ENCODE data around the gene C1orf167.

C1orf167 gene

DNA sequence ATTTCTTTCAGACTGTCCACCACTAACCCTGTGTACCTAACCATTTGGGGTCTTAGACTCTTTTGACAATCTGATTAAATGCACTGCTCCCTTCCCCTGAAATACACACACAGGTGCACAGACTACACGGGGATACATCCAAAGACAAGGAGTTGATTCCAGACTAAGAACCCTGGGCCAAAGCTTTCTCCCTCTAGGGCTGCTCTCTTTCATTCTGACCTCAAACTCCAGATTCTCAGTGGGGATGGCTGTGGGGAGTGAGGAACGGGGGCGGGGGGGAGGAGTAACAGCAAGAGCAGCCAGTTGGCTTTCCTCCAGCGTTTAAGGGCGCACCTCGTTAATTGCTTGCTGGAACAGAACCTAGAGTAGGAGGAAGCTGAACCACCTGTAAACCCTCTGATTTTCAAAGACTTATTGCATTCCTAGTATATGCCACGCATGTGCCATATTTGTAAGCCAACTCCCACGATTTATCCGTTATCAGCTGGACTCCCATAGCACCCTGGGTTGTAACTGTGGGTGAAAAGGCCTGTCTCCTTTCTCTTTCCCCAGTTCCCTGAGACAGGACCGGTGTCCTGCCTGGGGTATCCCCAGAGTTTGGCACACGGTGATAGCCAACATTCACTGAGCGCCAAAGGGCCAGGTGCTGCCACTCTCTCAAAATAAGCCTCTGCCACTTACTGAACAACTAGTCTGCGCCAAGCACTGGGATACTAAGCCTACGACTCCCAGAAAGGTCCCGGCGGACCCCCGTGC is 42.9 kb downstream of the C1orf167 start:
- Histone ChIP-seq H3K4me2 (ENCODE audit: low read length) (peak overlapping the region; percentile 100), H3K36me3 (ENCODE audit: control insufficient read depth, low read length) (peaks cover 77% of the 10 kb centered on the region), H3K4me3 (ENCODE audit: low read length) (peak overlapping the region; percentile 97), H3K9me2 (replicated peaks; ENCODE audit: control insufficient read depth, low read length) (no peaks in the 10 kb centered on the region), H3K9me3 (ENCODE audit: control insufficient read depth, insufficient read depth, low read length) (no peaks in the 10 kb centered on the region), H3K27ac (ENCODE audit: low read depth, low read length) (peak overlapping the region; percentile 82), H4K20me1 (ENCODE audit: control insufficient read depth, insufficient read depth, low read depth, low read length) (peaks cover 13% of the 10 kb centered on the region; the same call in 1 of the 2 replicates), H3K4me1 (ENCODE audit: control insufficient read depth, low read length) (peaks cover 65% of the 10 kb centered on the region), H3K27me3 (ENCODE audit: control insufficient read depth, low read length) (no peaks in the 10 kb centered on the region), H3F3A (ENCODE audit: control insufficient read depth, insufficient read depth) (peaks cover 5% of the 10 kb centered on the region), H3K79me2 (ENCODE audit: control insufficient read depth, low read length) (peaks cover 74% of the 10 kb centered on the region)
- no peak for TF ChIP-seq EZH2phosphoT487 (IDR thresholded peaks at IDR 0.05; ENCODE audit: borderline replicate concordance, low read length)
- TF ChIP-seq, protein P1, sequence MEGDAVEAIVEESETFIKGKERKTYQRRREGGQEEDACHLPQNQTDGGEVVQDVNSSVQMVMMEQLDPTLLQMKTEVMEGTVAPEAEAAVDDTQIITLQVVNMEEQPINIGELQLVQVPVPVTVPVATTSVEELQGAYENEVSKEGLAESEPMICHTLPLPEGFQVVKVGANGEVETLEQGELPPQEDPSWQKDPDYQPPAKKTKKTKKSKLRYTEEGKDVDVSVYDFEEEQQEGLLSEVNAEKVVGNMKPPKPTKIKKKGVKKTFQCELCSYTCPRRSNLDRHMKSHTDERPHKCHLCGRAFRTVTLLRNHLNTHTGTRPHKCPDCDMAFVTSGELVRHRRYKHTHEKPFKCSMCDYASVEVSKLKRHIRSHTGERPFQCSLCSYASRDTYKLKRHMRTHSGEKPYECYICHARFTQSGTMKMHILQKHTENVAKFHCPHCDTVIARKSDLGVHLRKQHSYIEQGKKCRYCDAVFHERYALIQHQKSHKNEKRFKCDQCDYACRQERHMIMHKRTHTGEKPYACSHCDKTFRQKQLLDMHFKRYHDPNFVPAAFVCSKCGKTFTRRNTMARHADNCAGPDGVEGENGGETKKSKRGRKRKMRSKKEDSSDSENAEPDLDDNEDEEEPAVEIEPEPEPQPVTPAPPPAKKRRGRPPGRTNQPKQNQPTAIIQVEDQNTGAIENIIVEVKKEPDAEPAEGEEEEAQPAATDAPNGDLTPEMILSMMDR (IDR thresholded peaks at IDR 0.05; ENCODE audit: low read depth, low read length, poor library complexity, severe bottlenecking) = no peak

DNA sequence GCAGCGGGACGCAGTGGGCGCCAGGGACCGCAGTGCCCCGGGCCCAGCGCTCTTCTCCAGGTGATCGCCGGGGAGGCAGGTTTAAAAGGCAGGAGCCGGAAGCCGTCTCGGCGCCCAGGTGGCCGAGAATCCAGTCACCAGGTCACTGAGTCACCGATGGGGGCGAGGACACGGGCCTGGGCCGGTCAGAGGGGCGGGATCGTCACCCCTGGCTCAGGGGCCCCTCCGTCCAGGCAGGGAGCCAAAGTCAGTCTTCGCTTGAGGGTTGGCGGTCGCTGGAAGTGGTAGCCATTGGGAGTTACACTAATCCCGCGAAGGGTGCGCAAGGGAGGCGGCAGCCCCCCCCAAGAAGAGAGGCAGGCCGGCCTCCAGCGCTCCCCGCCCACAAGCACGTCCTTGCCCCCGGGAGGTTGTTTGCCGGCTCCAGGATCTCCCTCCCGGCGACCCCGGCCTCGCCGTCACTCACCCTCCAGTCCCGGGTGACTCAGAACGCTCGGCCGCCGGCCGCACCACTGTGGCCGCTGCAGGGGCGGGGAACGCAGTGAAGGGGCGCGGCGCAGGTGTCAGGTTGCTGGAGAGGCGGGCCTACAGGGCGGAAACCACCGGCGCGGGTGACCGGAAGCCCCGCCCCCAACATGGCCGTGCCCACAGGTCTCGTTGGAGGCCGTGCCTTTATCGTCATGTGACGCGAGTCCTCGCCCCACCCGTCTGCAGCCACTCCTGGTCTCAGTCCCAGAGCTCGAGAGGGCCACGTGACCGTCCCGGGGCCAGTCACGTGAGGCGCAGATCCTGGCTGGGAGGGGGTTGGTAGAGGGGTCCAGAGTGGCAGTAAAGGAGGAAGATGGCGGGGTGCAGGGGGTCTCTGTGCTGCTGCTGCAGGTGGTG is 43.7 kb downstream of the C1orf167 start, which contains the start of the genes CLCN6 and MTHFR:
Gene CLCN6 (plus strand): TSS at position 770 of the 885 bp plus-strand sequence. CDS start 72 bp downstream, at position 842.
Gene MTHFR (minus strand): TSS at position 543 of the 885 bp plus-strand sequence. CDS start 2,848 bp downstream, outside the sequence.
- no peak for TF ChIP-seq EZH2phosphoT487 (IDR thresholded peaks at IDR 0.05; ENCODE audit: borderline replicate concordance, low read length)
- TF ChIP-seq, protein P1 (IDR thresholded peaks at IDR 0.05; ENCODE audit: low read depth, low read length, poor library complexity, severe bottlenecking) = no peak
- Histone ChIP-seq H3K9me2 (replicated peaks; ENCODE audit: control insufficient read depth, low read length) (no peaks in the 10 kb centered on the region), H4K20me1 (ENCODE audit: control insufficient read depth, insufficient read depth, low read depth, low read length) (peaks cover 13% of the 10 kb centered on the region; the same call in 1 of the 2 replicates), H3K36me3 (ENCODE audit: control insufficient read depth, low read length) (peaks cover 77% of the 10 kb centered on the region), H3K4me2 (ENCODE audit: low read length) (peak within 1 kb of the TSS; percentile 100), H3K4me3 (ENCODE audit: low read length) (peak within 1 kb of the TSS; percentile 97), H3K27ac (ENCODE audit: low read depth, low read length) (peak within 1 kb of the TSS; percentile 82), H3K27me3 (ENCODE audit: control insufficient read depth, low read length) (no peaks in the 10 kb centered on the region), H3F3A (ENCODE audit: control insufficient read depth, insufficient read depth) (peaks cover 5% of the 10 kb centered on the region), H3K79me2 (ENCODE audit: control insufficient read depth, low read length) (peaks cover 82% of the 10 kb centered on the region), H3K9me3 (ENCODE audit: control insufficient read depth, insufficient read depth, low read length) (no peaks in the 10 kb centered on the region), H3K4me1 (ENCODE audit: control insufficient read depth, low read length) (peaks cover 72% of the 10 kb centered on the region)

DNA sequence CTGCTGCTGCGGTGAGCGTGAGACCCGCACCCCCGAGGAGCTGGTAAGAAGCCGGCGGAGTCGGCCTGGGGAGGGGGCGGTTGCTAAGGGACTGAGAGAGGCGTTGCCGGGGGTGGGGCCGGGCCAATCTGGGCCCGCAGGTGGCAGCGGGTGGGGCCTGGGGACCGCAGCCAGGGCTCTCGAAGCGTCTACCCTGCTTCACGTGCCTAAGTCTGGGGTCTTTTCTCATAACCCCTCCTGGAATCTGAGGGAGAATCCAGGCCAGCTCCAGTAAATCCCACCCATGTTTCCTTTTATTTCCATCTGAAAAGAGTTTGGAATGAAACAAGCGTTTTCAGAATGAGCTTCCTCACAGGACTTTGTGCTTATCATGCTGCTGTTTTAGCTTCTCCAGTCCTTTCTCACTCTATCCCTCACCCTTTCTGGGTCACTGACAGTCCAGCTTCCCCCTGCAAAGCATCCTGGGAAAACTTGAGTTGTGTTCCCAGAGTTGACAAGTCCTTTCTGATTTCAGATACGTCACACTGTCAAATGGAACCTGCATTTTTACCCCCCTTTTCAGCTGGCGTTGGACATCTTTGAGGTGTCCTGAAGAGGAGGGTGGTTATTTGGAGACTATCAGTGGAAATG is 44.4 kb downstream of the C1orf167 start:
- no peak for TF ChIP-seq EZH2phosphoT487 (IDR thresholded peaks at IDR 0.05; ENCODE audit: borderline replicate concordance, low read length)
- TF ChIP-seq, protein P1 (IDR thresholded peaks at IDR 0.05; ENCODE audit: low read depth, low read length, poor library complexity, severe bottlenecking) = no peak

More for the DNA sequence above, 44.4 kb downstream of the C1orf167 start:
- peak overlapping the region; percentile 97 for H3K4me3 ChIP-seq (ENCODE audit: low read length)
- H3K4me2 ChIP-seq (ENCODE audit: low read length) = peak overlapping the region; percentile 100
- no peaks in the 10 kb centered on the region for H3K9me2 ChIP-seq (replicated peaks; ENCODE audit: control insufficient read depth, low read length)
- H4K20me1 ChIP-seq (ENCODE audit: control insufficient read depth, insufficient read depth, low read depth, low read length) = peaks cover 13% of the 10 kb centered on the region; the same call in 1 of the 2 replicates
- no peaks in the 10 kb centered on the region for H3K9me3 ChIP-seq (ENCODE audit: control insufficient read depth, insufficient read depth, low read length)
- H3K27ac ChIP-seq (ENCODE audit: low read depth, low read length) = peak overlapping the region; percentile 82
- H3F3A ChIP-seq (ENCODE audit: control insufficient read depth, insufficient read depth) = peaks cover 5% of the 10 kb centered on the region
- peaks cover 76% of the 10 kb centered on the region for H3K4me1 ChIP-seq (ENCODE audit: control insufficient read depth, low read length)
- peaks cover 89% of the 10 kb centered on the region for H3K79me2 ChIP-seq (ENCODE audit: control insufficient read depth, low read length)
- H3K27me3 ChIP-seq (ENCODE audit: control insufficient read depth, low read length) = no peaks in the 10 kb centered on the region
- H3K36me3 ChIP-seq (ENCODE audit: control insufficient read depth, low read length) = peaks cover 76% of the 10 kb centered on the region

Measured in DOHH2 (cell line).